SK-N-SH treated with all-trans-retinoic acid at 6 μM for 48 hours (cell line): ENCODE data around the gene WFDC6.
A peak's percentile ranks its signal among the peaks of the same experiment; 100 is the strongest.

Experiments used
- ATAC-seq: fragments of 200-7000 bp; cut with Tn5 transposase; 3 replicates; pipeline ENCODE4 v1.9.1; 2020; ENCODE audit warnings: mild to moderate bottlenecking, moderate library complexity
- BACH2 ChIP-seq: fragments of 250-450 bp; sonication (Bioruptor Pico); IDR thresholded peaks from 2 replicates; pipeline ENCODE4 v1.9.0; 2021; ENCODE audit warnings: mild to moderate bottlenecking, borderline replicate concordance
- CREB5 ChIP-seq: fragments of 250-450 bp; sonication (Bioruptor Pico); IDR thresholded peaks from 2 replicates; pipeline ENCODE4 v1.5.1; 2020; ENCODE audit warnings: low read depth, mild to moderate bottlenecking, moderate library complexity
- CSDC2 ChIP-seq: fragments of 250-450 bp; sonication (Bioruptor Pico); IDR thresholded peaks from 2 replicates; pipeline ENCODE4 v1.5.0; 2020; ENCODE audit warnings: mild to moderate bottlenecking, moderate library complexity
- ESRRG ChIP-seq: fragments of 250-450 bp; sonication (Bioruptor Pico); IDR thresholded peaks from 2 replicates; pipeline ENCODE4 v1.6.1; 2021; ENCODE audit warnings: mild to moderate bottlenecking
- GLIS3 ChIP-seq: fragments of 250-450 bp; sonication (Bioruptor Pico); IDR thresholded peaks from 2 replicates; pipeline ENCODE4 v1.5.0; 2020; ENCODE audit warnings: mild to moderate bottlenecking, moderate library complexity
- ISL1 ChIP-seq: fragments of 250-450 bp; sonication (Bioruptor Pico); IDR thresholded peaks from 2 replicates; pipeline ENCODE4 v2.1.2; 2022; ENCODE audit warnings: mild to moderate bottlenecking, moderate library complexity
- OSR1 ChIP-seq: fragments of 250-450 bp; sonication (Bioruptor Pico); IDR thresholded peaks from 2 replicates; pipeline ENCODE4 v1.8.0; 2022; ENCODE audit warnings: moderate library complexity, mild to moderate bottlenecking, inconsistent platforms
- PATZ1 ChIP-seq: fragments of 250-450 bp; sonication (Bioruptor Pico); IDR thresholded peaks from 2 replicates; pipeline ENCODE4 v1.8.0; 2020; ENCODE audit warnings: mild to moderate bottlenecking, moderate library complexity, borderline replicate concordance
- PPARA ChIP-seq: fragments of 250-450 bp; sonication (Bioruptor Pico); IDR thresholded peaks from 2 replicates; pipeline ENCODE4 v1.5.0; 2020; ENCODE audit warnings: mild to moderate bottlenecking, borderline replicate concordance
- RARB ChIP-seq: fragments of 250-450 bp; sonication (Bioruptor Pico); IDR thresholded peaks from 2 replicates; pipeline ENCODE4 v1.8.0; 2021; ENCODE audit warnings: mild to moderate bottlenecking, moderate library complexity
- SNAI2 ChIP-seq: fragments of 250-450 bp; sonication (Bioruptor Pico); IDR thresholded peaks from 2 replicates; pipeline ENCODE4 v1.5.0; 2020; ENCODE audit warnings: mild to moderate bottlenecking, moderate library complexity
- TCF4 ChIP-seq: fragments of 250-450 bp; sonication (Bioruptor Pico); IDR thresholded peaks from 2 replicates; pipeline ENCODE4 v1.8.0; 2021; ENCODE audit warnings: mild to moderate bottlenecking, moderate library complexity, borderline replicate concordance
- TOX ChIP-seq: fragments of 250-450 bp; sonication (Bioruptor Pico); IDR thresholded peaks from 2 replicates; pipeline ENCODE4 v1.8.0; 2021; ENCODE audit warnings: mild to moderate bottlenecking, moderate library complexity, borderline replicate concordance
- TSHZ2 ChIP-seq: fragments of 250-450 bp; sonication (Bioruptor Pico); IDR thresholded peaks from 2 replicates; pipeline ENCODE4 v1.5.0; 2020; ENCODE audit warnings: mild to moderate bottlenecking, moderate library complexity
- ZC3H10 ChIP-seq: fragments of 250-450 bp; sonication (Bioruptor Pico); IDR thresholded peaks from 2 replicates; pipeline ENCODE4 v1.5.1; 2021; ENCODE audit warnings: mild to moderate bottlenecking, moderate library complexity
- ZFP3 ChIP-seq: fragments of 250-450 bp; sonication (Bioruptor Pico); IDR thresholded peaks from 2 replicates; pipeline ENCODE4 v1.5.0; 2020; ENCODE audit warnings: mild to moderate bottlenecking, moderate library complexity
- ZFP30 ChIP-seq: fragments of 450-650 bp; formaldehyde crosslinking; IDR thresholded peaks from 2 replicates; pipeline ENCODE4 v1.5.0; 2022; ENCODE audit warnings: mild to moderate bottlenecking, moderate library complexity
- ZNF565 ChIP-seq: fragments of 450-650 bp; formaldehyde crosslinking; conservative IDR thresholded peaks from 2 replicates; pipeline ENCODE4 v1.5.0; 2020; ENCODE audit warnings: low read depth, mild to moderate bottlenecking, moderate library complexity
- ZNF70 ChIP-seq: fragments of 450-650 bp; formaldehyde crosslinking; IDR thresholded peaks from 2 replicates; pipeline ENCODE4 v1.5.0; 2020; ENCODE audit warnings: mild to moderate bottlenecking, moderate library complexity
- ZNF8 ChIP-seq: fragments of 450-650 bp; formaldehyde crosslinking; IDR thresholded peaks from 2 replicates; pipeline ENCODE4 v1.5.0; 2020; ENCODE audit warnings: mild to moderate bottlenecking, moderate library complexity
- TF ChIP-seq, protein P1 (sequence below): fragments of 250-450 bp; sonication (Bioruptor Pico); IDR thresholded peaks from 2 replicates; pipeline ENCODE4 v1.5.1; 2021; ENCODE audit warnings: mild to moderate bottlenecking, moderate library complexity

WFDC6 gene

GRCh38 chr20:45550765-45551164 lies 11.5 kb upstream of the WFDC6 start (continued):
- TF ChIP-seq ZNF70 (CRISPR knock-in tag) (no peak), ZC3H10 (CRISPR knock-in tag) (no peak), ZFP3 (CRISPR knock-in tag) (no peak), BACH2 (CRISPR knock-in tag) (no peak), SNAI2 (CRISPR knock-in tag) (no peak), CREB5 (CRISPR knock-in tag) (no peak), TCF4 (CRISPR knock-in tag) (no peak)

- no peak for ATAC-seq
- TF ChIP-seq ZNF565 (CRISPR knock-in tag), result no peak
- no peak for TF ChIP-seq ESRRG (CRISPR knock-in tag)
Measured at GRCh38 chr20:45548410-45548809, 9.1 kb upstream of the WFDC6 start.

DNA sequence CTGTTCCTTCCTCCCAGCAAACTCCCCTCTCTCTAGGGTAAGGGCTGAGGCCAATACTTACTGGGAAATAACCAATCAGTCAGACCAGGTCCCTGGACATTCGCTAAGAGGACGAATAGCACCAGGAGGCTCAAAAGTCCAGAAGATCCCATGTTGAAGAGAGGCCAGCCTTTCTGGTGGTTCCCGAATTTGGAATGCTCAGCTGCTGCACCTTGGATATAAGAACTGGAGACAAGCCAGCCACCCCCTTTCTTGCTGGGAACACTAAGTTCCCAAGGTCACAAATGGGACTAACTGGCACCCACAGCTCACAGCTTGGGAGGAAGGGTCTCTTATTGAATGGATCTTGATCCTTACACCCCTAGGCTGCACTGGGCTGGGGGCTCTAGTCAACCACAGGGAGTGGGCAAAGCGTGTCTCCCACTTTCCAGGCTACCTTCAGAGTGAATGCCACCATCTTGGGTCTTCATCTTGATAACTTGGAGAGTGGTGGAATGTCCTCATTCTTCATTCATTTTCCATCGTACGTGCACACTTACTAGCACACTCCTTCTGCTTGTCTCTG lies 8.0 kb upstream of the WFDC6 start, which contains the start of gene EPPIN:
EPPIN (minus strand) TSS at position 196 of the 565 bp plus-strand sequence; CDS start at position 152, 44 bp downstream.
- ATAC-seq, result no peak

DNA sequence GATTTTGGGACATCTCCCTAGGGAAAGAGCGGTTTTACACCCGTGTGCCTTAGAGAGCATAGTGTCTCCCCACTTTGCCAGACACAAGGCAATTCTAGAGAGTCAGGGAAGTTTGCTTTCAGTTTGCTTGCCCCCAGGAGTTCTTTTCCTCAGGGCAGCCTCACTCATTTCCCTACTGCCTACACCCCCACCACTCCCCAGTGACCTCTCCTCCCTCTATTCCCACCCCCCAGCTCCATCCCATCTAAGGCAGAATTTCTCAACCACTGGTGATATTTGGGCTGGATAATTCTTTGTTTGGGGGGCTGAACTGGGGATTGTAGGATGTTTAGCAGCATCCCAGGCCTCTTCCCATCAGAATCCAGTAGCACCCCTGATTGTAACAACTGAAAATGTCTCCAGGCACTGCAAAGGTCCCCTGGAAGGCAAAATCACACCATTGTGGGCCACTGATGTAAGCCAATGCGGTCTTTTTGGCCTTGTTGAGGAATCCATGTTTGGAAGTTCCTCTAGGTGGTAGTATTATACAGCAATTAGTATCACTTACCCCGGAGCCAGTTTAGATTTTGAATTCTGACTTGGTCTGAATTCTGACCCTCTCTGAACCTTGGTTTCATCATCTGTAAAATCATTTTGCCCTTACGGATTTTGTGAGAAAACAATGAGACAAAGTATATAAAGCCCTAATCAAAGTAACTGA lies 6.6 kb upstream of the WFDC6 start:
- ATAC-seq, result peak; percentile 65
- no peak for TF ChIP-seq TSHZ2
- no peak for TF ChIP-seq ZNF70 (CRISPR knock-in tag)
- no peak for TF ChIP-seq ZFP3 (CRISPR knock-in tag)
- TF ChIP-seq, protein P1, sequence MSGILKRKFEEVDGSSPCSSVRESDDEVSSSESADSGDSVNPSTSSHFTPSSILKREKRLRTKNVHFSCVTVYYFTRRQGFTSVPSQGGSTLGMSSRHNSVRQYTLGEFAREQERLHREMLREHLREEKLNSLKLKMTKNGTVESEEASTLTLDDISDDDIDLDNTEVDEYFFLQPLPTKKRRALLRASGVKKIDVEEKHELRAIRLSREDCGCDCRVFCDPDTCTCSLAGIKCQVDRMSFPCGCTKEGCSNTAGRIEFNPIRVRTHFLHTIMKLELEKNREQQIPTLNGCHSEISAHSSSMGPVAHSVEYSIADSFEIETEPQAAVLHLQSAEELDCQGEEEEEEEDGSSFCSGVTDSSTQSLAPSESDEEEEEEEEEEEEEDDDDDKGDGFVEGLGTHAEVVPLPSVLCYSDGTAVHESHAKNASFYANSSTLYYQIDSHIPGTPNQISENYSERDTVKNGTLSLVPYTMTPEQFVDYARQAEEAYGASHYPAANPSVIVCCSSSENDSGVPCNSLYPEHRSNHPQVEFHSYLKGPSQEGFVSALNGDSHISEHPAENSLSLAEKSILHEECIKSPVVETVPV, result no peak
- TF ChIP-seq SNAI2 (CRISPR knock-in tag), result no peak
- TF ChIP-seq ISL1, result no peak
- TF ChIP-seq OSR1, result no peak
- TF ChIP-seq BACH2 (CRISPR knock-in tag), result no peak
- no peak for TF ChIP-seq GLIS3 (CRISPR knock-in tag)
- no peak for TF ChIP-seq ESRRG (CRISPR knock-in tag)
- TF ChIP-seq TCF4 (CRISPR knock-in tag), result no peak
- no peak for TF ChIP-seq PPARA (CRISPR knock-in tag)
- TF ChIP-seq RARB (CRISPR knock-in tag), result no peak
- TF ChIP-seq ZFP30 (CRISPR knock-in tag), result no peak
- no peak for TF ChIP-seq PATZ1 (CRISPR knock-in tag)
- no peak for TF ChIP-seq TOX (CRISPR knock-in tag)
- no peak for TF ChIP-seq CREB5 (CRISPR knock-in tag)
- TF ChIP-seq ZNF8 (CRISPR knock-in tag), result no peak
- no peak for TF ChIP-seq CSDC2 (CRISPR knock-in tag)
- TF ChIP-seq, all 23 proteins: peak for 0

More for the DNA sequence above, 8.0 kb upstream of the WFDC6 start, which contains the start of gene EPPIN:
- TF ChIP-seq PPARA (CRISPR knock-in tag) (no peak), ZC3H10 (CRISPR knock-in tag) (no peak), ZNF70 (CRISPR knock-in tag) (no peak), ZNF565 (CRISPR knock-in tag) (no peak)
